ENCODE results near the gene ITGA1.
A peak's percentile ranks its signal among the peaks of the same experiment; 100 is the strongest.

The ITGA1 gene

DNA sequence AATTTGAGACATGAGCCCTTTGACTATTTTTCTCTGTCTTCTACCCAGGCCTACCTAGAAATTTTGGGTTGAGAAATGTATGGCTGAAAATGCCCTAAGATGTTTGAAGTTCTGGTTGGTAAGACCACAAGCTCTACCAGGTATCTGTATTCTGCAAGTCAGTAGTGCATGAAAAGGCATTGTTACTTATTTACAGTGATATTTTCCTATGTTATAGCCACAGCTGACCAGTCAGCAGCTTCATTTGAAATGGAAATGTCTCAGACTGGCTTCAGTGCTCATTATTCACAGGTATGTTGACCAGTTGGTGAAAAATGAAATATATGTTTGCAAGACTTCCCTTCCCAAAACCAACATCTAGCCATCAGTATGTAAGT, 109.5 kb downstream of the ITGA1 start:
- no peak for DNase-seq (ENCODE audit: low spot score)

DNA sequence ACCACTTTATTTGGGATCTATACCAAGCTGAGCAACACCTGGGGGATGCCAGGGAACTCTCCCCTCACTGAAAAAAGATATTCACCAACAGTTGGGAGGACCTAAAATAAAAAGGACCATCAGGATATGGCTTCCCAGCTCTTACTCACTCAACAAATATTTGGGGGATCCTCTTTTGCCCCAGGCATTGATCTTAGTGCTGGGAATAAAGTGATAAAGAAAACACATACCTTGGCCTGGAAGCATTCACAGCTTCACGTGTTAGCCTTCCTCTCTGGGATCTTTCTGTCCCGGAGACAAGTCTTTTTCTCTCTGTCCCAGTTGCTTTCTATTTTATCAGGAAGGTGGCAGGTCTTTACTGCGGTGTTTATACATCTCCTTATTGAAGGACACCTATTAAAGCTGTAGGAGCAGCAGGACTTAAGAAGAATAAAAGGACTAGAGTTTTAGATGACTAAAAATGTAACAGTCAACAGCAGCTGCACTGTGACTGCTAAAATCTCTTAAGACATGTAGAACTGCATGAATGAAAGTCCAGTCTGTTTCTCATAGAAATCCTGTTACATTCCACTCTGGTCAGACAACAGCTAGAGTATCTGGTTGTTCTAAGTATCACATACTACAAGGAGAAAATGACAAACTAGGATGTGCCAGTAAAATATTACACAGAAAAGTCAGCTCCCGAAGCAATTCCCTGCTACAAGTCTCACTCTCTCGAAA, 111.4 kb downstream of the ITGA1 start:
- DNase-seq (ENCODE audit: low spot score) = no peak

DNA sequence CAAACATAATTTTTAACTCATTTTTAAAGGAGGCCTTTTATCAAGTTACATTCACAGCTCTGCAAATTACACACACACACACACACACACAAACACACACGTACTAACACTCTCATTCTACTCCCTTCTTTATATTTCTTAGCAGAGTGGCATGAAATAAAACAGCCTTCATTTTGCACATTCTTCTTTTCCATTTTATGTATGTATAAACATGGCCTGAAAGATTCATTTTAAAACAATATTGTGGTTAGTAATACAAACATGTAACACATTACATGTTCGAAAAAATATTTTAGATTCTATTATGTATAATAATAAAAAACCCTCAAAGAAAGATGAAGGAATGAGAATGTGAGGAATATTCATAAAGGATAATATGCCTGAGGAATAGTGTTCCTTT, 115.4 kb downstream of the ITGA1 start:
- no peak for DNase-seq (ENCODE audit: low spot score)

DNA sequence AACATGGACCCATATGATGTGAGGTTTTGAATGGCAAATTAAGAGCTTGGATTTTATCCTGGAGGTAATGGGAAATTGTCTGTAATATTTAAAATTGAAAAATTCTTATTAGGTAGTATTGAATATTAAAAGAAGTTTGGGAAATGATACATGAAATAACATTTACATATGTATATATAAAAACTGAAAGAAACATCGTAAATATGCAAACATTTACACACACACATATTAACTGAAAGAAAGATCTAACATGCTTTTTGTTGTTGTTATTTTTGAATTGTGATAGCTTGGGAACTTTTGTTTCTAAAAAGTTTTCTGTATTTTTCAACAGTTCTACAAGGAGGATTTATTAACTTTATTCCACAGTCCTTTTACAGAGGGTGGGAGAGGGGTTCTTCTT, 118.6 kb downstream of the ITGA1 start:
- no peak for DNase-seq (ENCODE audit: low spot score)

DNA sequence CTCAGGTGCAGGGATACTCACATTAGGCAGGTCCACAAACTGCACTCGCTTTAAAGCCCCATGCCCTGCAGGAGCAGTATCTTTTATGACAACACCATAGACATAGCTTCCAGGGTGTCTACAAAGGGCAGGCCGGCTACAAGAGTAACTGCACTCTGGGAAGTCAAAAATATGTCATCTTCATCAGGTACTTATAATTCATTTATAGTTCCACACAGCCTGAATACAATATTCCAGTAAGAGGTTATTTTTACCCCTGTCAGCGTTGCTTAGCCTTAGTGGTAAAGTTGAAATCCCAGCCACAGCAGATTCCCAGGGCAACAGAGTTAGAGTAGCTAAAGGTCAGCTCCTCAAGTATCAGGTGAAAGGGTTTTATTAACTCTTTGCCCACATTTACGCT, 119.1 kb downstream of the ITGA1 start:
- DNase-seq (ENCODE audit: low spot score) = no peak

DNA sequence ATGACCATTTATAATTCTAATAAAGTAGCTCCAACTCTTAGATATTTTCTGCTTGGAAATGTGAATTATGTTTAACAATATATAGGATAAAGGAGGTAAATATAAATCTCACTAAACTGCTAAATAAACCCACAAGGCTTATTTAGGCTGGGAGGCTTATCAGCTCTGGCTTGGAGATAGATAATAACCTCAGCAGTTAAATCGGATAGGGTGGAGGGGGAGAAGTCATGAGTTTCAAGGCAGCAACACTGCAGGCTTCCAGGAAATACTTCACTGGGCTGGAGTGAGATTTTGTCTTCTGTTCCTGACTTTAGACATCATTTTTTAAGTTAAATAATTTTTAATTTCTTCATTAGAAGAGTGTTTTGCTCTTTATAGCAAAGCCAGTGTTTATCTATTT, 121.5 kb downstream of the ITGA1 start:
- DNase-seq (ENCODE audit: low spot score) = no peak

DNA sequence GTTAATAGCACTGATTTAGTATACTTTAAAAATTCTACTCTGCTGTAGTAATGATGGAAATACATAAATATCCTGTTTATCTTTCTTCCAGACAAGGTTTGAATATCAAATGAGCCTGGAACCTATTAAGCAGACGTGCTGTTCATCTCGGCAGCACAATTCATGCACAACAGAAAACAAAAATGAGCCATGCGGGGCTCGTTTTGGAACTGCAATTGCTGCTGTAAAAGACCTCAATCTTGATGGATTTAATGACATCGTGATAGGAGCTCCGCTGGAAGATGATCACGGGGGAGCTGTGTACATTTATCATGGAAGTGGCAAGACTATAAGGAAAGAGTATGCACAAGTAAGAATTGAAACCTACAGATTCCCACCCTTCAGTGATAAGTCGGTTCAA, 122.4 kb downstream of the ITGA1 start:
- no peak for DNase-seq (ENCODE audit: low spot score)

DNA sequence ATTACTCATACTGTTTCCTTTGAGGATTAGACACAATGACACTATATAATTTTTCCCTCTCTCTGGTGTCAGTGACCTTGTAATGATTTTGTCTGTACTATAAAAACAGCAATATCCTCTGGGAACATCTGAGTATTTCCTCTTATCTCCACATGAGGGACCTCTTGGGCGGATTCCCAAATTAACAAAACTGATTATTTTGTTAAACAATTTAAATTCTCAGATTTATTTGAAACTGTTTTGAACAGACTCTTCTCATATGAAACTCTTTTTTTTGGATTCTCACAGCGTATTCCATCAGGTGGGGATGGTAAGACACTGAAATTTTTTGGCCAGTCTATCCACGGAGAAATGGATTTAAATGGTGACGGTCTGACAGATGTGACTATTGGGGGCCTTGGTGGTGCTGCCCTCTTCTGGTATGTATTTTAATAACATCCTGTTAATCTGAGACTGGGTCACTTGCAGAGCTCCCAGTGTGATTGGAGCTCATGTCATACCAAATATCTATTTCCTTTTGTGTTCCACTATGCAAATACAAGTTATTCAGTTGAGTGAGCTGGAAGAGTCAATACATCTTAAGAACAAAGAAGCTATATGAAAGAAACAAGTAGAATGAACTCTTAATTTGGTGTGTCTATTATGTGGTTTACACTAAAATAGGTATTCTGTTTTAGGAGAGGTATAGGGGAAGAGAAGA, 127.6 kb downstream of the ITGA1 start:
- DNase-seq (ENCODE audit: low spot score) = peak; percentile 80

DNA sequence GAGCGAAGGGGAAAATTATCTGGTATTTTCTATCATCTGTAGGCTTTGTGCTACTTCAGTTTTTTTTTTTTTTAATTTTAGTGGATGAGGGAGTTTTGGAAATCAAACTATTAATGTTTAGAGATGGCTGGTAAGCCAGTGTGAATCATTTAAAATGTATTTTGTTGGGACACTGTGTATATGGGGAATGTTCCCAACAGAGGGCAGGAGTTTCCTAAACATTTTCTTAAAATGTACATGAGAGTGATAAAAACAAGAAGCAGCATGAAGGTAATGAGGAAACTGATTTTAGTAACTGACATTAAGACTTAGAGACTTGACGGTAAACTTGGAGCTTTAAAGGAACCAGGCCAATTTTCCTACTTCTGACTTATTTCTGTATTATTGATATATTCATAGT, 133.2 kb downstream of the ITGA1 start:
- peak; percentile 14 for DNase-seq (ENCODE audit: low spot score)

DNA sequence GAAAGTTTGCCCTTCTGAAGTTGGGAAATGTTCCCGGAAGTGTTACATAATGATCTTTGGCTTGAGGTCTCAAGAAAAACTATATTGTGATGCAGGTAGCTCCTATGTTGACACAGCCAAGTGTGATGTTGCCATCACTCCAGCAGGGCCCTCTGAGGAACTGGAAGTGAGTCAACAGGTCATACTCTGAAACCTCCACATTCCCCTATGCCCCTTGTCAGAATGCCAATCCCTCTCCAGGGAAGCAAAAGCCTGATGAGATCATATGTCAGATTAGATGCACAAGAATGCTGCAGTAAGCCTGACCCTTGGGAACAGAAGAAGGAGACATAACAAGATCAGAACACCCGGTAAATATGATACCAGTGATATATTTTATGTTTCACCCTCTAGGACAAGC, 134.7 kb downstream of the ITGA1 start:
- peak; percentile 81 for DNase-seq (ENCODE audit: low spot score)

DNA sequence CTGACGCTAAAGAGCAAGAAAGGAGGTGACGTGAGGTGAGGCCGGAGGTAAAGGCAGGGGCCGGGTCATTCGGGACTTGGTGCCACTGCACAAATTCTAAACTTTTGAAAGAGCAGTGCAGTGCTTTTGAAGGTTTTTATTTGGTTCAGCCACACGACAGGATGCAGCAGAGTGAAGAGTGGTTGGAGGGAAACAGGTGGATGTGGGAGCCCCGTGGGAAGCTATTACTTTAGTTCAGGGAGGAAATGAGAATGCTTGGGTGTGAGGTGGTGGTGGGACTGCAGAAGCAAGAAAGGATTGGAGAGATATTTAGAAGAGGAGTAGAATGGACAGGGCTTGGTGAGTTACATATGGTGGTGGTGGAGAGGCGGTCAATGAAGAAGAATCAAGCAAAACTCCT, 136.7 kb downstream of the ITGA1 start:
- no peak for DNase-seq (ENCODE audit: low spot score)

DNA sequence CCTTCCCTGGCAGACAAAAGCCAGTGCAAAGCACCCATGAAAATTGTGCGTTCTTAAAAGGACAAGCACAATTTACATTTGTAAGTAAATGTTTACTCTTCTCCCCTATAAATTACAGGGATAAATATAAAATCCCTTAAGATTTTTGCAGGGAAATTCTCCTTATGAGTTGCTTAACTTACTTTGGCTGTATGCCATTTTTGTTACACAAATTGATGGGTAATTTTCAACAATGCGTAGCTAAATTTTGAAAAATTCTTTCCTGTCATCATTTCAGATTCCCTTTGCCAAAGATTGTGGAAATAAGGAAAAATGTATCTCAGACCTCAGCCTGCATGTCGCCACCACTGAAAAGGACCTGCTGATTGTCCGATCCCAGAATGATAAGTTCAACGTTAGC, 137.3 kb downstream of the ITGA1 start:
- no peak for DNase-seq (ENCODE audit: low spot score)

DNA sequence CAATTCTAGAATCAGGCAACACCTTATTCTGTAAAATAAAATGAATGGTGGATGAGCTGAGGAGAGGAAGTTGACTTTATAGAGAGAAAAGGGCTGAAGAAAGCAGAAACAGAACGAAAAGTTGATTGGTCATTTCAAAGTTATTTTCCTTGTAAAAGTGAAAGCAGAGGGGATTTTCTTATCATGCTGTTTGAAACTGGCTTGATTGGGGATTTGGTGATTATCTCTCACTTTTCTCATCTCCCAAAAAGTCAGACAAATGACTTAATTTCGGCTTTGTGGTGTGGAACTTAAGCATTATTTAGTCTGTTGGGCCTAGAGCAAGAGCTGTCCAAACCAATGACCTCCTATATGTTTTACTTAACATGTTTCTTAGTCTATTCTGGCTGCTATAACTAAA, 141.0 kb downstream of the ITGA1 start:
- no peak for DNase-seq (ENCODE audit: low spot score)

DNA sequence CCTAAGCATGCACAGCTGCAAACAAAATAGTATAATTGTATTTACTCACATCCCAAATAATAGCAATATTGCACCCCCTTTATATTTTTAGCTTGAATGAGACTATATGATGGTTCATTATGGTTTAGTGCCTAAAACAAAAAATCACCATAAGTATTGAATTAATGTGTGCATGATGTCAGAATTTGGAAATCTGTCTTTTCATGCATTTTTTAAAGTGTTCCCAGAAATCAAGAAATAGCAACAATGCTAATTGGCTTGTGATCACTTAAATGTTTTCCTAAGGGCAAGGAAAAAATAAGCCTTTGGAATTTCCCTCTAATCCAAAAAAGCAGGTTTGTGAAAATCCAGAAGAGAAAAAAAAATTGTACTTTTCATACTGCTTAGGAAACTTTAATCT, 150.5 kb downstream of the ITGA1 start:
- no peak for DNase-seq (ENCODE audit: low spot score)

DNA sequence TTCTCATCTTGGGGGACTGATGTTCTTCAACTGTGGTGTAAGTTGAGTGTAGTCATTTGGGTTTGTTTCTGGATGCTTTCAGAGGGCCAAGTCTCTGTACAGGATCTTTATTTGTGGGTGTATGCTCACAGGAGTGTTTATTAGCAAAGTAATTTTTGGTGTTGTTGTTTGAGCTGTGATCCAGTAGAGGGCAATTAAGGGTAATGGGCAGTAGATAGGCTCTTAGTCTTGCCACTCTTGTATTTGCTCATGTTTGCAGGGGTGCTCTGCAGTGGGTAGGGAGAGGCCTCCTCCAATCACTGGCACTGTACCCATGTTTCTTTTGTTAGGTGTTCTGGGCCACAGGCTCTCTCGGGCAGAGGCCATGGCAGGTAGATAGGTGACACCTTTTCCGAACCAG, 155.6 kb downstream of the ITGA1 start:
- no peak for DNase-seq (ENCODE audit: low spot score)

DNA sequence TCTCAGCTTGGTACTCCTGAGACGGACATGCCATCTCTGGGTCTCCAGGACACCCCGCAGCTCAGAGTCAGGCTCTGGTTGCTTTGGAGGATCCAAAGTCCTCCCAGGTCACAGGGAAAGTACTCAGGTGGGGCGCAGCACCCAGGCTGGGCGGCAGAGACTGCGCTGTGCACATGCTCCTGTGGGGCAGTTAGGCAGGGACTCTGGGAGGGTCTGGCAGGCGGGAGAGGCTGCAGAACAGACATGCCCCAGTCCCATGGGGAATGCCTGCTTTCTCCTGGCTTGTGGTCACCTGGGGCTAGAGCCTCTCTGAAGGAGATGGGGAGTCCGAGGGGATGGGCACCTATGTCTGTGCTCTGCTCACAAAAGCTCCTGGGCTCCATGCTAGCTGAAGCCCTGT, 156.1 kb downstream of the ITGA1 start:
- no peak for DNase-seq (ENCODE audit: low spot score)

DNA sequence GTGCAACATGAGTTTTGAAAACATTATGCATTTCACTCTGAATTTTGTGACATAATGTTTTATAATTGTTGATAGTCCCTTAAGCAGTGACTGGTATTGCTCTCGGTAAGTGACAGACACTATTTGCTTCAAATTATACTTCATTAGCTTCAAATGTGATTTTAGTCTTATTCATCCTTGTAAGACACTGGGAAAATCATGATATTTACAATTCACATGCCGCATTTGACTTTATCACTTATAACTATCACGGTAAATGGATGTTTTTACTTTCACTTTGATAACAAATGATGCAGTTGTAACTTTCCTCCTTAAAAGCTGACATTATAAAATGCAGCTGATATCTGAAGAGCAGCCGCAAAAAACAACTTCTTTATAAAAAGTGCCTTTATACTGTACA, 157.3 kb downstream of the ITGA1 start:
- DNase-seq (ENCODE audit: low spot score) = no peak

DNA sequence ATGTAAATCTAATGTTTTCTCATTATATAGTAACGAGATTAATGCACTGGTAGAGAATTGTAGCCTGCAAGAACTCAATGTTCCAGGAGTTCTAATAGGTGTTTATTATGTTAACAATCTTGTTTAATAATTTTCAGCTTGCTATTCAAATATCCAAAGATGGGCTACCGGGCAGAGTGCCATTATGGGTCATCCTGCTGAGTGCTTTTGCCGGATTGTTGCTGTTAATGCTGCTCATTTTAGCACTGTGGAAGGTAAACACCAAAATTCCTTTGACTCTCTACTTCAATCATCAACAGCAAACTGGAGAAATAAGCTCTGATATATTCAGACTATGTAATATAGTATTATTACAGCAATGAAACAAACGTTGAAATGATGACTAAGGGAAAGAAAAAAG, 159.5 kb downstream of the ITGA1 start:
- DNase-seq (ENCODE audit: low spot score) = no peak

DNA sequence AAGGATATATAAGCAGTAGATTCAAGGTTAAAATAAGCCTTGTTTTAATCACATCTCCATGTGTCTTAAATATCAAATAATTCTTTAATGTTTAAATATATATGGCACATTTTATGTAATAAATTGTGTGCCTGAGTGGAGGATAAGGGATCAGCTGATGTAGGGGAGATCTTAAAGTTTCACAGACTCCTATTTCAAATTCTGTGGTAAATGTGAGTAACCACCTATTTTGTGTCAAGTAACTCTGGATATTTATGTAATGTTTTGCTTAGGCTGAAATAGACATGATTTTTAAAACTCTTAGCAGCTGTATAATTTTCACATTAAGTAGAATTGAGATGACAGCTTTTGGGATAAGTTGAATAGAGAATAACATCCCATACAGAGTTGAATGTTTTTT, 160.1 kb downstream of the ITGA1 start:
- no peak for DNase-seq (ENCODE audit: low spot score)

DNA sequence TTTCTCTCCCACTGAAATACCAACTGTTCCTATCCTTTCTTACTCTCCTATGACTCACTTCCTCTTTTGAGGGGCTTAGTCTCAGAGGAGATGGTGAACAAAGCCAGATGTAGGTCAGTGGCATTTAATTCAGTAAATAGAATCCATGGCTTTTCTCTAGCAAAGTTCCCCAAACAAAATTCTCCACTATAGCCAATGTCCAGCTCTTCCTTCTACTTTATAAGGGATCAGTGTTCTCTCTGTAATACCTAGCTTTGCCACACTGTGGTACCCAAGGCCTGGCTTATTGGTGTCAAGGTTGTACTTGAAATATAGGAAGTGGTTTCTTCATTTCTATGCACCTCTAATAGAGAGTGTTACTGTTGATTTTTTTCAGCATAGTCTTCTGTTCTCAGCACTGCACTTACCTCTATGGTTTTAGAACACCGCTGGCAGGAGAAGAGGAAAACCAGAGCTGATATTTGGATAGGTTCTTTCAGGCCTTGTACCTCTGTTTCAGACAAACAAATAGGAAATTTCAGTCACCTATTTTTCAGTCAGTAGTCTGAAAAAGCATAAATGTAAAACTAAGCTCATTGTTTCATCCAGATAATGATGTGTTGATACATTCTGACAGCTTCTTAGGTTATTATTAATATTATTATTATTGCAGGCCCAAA, 160.8 kb downstream of the ITGA1 start:
- DNase-seq (ENCODE audit: low spot score) = peak; percentile 69

DNA sequence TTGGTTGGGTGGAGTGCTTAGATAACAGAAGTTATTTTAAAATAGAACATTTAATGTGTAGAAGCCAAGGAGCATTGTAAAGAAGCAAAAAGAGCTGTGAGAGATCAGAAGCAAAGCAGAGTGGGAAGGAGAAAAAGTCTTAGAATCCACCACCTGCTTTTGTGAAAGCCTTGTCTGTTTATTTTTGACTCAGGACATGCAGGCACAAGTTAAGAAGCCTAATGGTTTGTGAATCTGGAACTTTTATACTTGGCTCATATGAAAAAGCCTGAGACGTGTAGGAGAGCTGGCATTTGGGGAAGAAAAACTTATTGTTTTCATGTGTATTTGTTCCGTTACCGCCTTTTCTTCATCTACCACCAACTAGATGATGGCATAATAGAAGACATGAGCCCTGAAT, 163.0 kb downstream of the ITGA1 start:
- DNase-seq (ENCODE audit: low spot score) = no peak

DNA sequence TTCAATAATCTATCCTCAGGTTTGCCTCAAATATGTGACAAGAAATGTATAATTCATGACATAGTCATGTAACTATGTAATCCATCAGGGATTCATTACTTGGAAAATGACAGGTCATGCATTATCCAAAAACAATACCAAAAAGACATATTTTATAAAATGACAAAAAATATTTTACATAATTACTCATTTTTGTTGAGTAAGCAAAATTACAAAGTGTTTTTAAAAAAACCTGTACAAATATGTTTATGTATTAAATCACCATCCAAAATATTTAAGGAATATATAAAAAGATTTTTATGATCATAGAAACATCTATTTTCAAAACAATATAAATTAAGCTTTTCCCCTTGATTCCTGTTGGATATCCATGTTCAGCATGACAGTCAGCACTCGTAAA, 164.8 kb downstream of the ITGA1 start:
- no peak for DNase-seq (ENCODE audit: low spot score)

DNA sequence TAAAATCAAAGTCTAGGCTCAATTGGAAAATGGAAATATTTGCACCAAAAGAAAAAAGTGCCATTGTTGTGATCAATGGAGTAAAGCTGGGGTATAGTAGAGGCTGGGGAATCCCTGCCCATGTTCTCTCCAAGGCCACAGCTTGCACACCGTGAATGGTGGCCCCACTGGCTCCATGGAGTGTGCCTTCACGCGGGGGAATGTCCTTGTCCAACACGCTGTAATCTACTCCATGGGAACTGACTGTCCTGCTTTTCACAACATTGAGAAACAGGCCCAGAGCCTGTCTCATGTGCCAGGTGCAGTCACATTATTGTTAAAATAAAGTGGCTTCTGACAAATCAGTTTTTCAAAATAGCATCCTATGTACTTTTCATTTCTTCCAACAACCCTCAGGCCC, 168.3 kb downstream of the ITGA1 start:
- DNase-seq (ENCODE audit: low spot score) = no peak

Data from AG08395 (cell line).